ENCODE measurements around the gene CATSPER3. TPM values are rescaled to one million over a fixed set of nuclear protein-coding genes. Genes with fewer than 3 reads are reported as not detected.

Gene CATSPER3
- polyA plus RNA-seq, 1 donor (not counting 4 experiments of a cell fraction or from before 2014, with no cell fraction given), result 0.31 TPM

GRCh38 chr5:135008556-135008955 lies 40.8 kb downstream of the CATSPER3 start:
- dilution Hi-C loops (cut with MboI; ENCODE audit: extremely low pct_ligation_motif_present, low sequenced_read_pairs), result no loop called here
- H3K4me2 ChIP-seq (ENCODE audit: control insufficient read depth, extremely low read depth, insufficient read depth, low read depth, low read length), result no peak overlapping the region
- no peaks in the 10 kb centered on the region for H3K9me3 ChIP-seq (ENCODE audit: control insufficient read depth, low read depth, low read length)
- no peaks in the 10 kb centered on the region for H4K20me1 ChIP-seq (ENCODE audit: control insufficient read depth, extremely low read depth, insufficient read depth, low read length)
- DNase-seq (ENCODE audit: low read depth, low spot score) (no peak), FAIRE-seq (no peak)
- no peaks in the 10 kb centered on the region for H3K79me2 ChIP-seq (ENCODE audit: control insufficient read depth, insufficient read depth, low read length)
- H3K27ac ChIP-seq (ENCODE audit: control insufficient read depth, insufficient read depth, low read length), result no peak overlapping the region
- H2AFZ ChIP-seq (ENCODE audit: control insufficient read depth, low read length), result no peak overlapping the region
- no peaks in the 10 kb centered on the region for H3K4me1 ChIP-seq (ENCODE audit: control insufficient read depth, extremely low read depth, insufficient read depth, low read length)
- no peak overlapping the region for H3K9ac ChIP-seq (ENCODE audit: control insufficient read depth, extremely low read depth, insufficient read depth, low read length)
- H3K27me3 ChIP-seq (ENCODE audit: control insufficient read depth, extremely low read depth, insufficient read depth, low read length), result no peaks in the 10 kb centered on the region
- H3K4me3 ChIP-seq (ENCODE audit: control insufficient read depth in 2 of 3, extremely low read depth in 1 of 3, insufficient read depth in 2 of 3, low read depth in 1 of 3, low read length in 3 of 3), result no peak overlapping the region
- H3K36me3 ChIP-seq (ENCODE audit: control insufficient read depth in 2 of 2, extremely low read depth in 1 of 2, insufficient read depth in 2 of 2, low read length in 2 of 2), result no peaks in the 10 kb centered on the region
- no peaks in the 10 kb centered on the region for H3K9me1 ChIP-seq (ENCODE audit: control insufficient read depth, extremely low read depth, insufficient read depth, low read length)
- TF ChIP-seq EZH2 (IDR thresholded peaks at IDR 0.05; ENCODE audit: low read length), result no peak
- TF ChIP-seq CTCF (optimal IDR thresholded peaks at IDR 0.05 in 1 of 3, IDR thresholded peaks at IDR 0.05 in 1 of 3, conservative IDR thresholded peaks at IDR 0.05 in 1 of 3; ENCODE audit: extremely low read depth in 1 of 3, insufficient read depth in 2 of 3, low read length in 3 of 3), result no peak

- Histone ChIP-seq H3K27me3 (ENCODE audit: control insufficient read depth, extremely low read depth, insufficient read depth, low read length) (no peaks in the 10 kb centered on the region), H3K4me2 (ENCODE audit: control insufficient read depth, extremely low read depth, insufficient read depth, low read depth, low read length) (no peak overlapping the region), H3K4me3 (ENCODE audit: control insufficient read depth in 2 of 3, extremely low read depth in 1 of 3, insufficient read depth in 2 of 3, low read depth in 1 of 3, low read length in 3 of 3) (no peak overlapping the region), H3K9me1 (ENCODE audit: control insufficient read depth, extremely low read depth, insufficient read depth, low read length) (no peaks in the 10 kb centered on the region), H3K9ac (ENCODE audit: control insufficient read depth, extremely low read depth, insufficient read depth, low read length) (no peak overlapping the region), H3K36me3 (ENCODE audit: control insufficient read depth in 2 of 2, extremely low read depth in 1 of 2, insufficient read depth in 2 of 2, low read length in 2 of 2) (no peaks in the 10 kb centered on the region), H3K27ac (ENCODE audit: control insufficient read depth, insufficient read depth, low read length) (no peak overlapping the region), H3K9me3 (ENCODE audit: control insufficient read depth, low read depth, low read length) (no peaks in the 10 kb centered on the region), H4K20me1 (ENCODE audit: control insufficient read depth, extremely low read depth, insufficient read depth, low read length) (no peaks in the 10 kb centered on the region), H3K4me1 (ENCODE audit: control insufficient read depth, extremely low read depth, insufficient read depth, low read length) (no peaks in the 10 kb centered on the region), H2AFZ (ENCODE audit: control insufficient read depth, low read length) (no peak overlapping the region), H3K79me2 (ENCODE audit: control insufficient read depth, insufficient read depth, low read length) (no peaks in the 10 kb centered on the region)
- FAIRE-seq (no peak), DNase-seq (ENCODE audit: low read depth, low spot score) (no peak)
- dilution Hi-C loops (cut with MboI; ENCODE audit: extremely low pct_ligation_motif_present, low sequenced_read_pairs), result no loop called here
- TF ChIP-seq EZH2 (IDR thresholded peaks at IDR 0.05; ENCODE audit: low read length) (no peak), CTCF (optimal IDR thresholded peaks at IDR 0.05 in 1 of 3, IDR thresholded peaks at IDR 0.05 in 1 of 3, conservative IDR thresholded peaks at IDR 0.05 in 1 of 3; ENCODE audit: extremely low read depth in 1 of 3, insufficient read depth in 2 of 3, low read length in 3 of 3) (no peak)
These were observed 41.5 kb downstream of the CATSPER3 start for GRCh38 chr5:135008981-135009735.
